DMS114 treated with DMSO at 0.1 percent for 48 hours (cell line): Measurements from ENCODE around the gene PCID2.

Source experiments
- DNase-seq: peaks from one replicate; lab custom pipeline; 2025; ENCODE audit not compliant: unreplicated experiment; lab: John Stamatoyannopoulos, UW

The PCID2 gene

GRCh38 chr13:113187883-113188665 lies 20.4 kb downstream of the PCID2 start:
- no peak for DNase-seq

DNA sequence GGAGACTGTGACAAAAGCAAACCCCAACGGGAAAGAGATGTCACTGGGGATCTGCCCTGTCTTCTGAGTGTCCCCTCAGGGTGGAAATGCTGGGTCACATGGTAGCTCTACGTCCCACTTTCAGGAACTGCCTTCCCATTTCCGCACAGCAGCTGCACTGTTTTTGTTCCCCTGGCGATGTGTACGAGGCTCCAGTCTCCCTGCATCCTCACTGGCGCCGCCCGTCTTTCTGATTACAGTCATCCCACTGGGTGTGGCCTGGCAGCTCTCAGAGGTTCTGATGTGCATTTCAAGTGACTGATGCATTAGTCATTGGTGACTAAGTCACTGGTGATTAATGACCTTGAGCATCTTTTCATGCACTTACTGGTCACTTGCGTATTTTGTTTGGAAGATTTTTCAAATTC lies 21.2 kb downstream of the PCID2 start:
- DNase-seq: no peak

GRCh38 chr13:113186061-113186900 lies 22.2 kb downstream of the PCID2 start:
- DNase-seq: no peak

DNA sequence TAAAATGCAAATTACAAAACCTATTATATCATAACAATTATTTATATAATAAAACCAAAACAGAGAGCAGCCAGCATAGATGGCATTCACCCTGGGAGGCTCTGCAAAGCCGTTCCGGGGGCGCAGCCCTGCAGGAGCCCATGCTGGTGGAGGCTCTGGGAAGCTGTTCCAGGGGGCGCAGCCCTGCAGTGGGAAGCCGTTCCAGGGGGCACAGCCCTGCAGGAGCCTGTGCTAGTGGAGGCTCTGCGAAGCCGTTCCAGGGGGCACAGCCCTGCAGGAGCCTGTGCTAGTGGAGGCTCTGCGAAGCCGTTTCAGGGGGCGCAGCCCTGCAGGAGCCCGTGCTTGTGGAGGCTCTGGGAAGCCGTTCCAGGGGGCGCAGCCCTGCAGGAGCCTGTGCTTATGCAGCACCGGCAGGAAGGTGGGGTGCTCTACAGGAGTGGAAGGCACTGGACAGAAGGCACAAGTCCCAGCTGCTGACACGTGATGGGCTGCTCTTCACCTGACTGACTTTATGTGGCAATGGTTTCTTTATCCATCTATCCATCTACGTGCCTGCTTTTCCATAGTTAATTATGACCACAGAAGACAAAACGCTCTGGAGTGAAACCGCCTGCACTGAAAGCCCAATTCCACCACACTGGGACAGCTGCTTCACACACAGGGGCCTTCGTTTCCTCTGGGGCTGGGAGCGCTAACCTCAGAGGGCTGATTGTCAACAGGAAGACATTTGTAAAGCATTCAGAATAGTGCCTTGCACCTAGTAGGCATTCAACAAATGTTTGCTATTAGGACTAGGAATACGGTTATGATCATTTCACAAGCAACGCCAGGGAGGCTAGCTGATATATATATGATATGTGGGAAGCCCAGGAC lies 23.7 kb downstream of the PCID2 start:
- DNase-seq: no peak

DNA sequence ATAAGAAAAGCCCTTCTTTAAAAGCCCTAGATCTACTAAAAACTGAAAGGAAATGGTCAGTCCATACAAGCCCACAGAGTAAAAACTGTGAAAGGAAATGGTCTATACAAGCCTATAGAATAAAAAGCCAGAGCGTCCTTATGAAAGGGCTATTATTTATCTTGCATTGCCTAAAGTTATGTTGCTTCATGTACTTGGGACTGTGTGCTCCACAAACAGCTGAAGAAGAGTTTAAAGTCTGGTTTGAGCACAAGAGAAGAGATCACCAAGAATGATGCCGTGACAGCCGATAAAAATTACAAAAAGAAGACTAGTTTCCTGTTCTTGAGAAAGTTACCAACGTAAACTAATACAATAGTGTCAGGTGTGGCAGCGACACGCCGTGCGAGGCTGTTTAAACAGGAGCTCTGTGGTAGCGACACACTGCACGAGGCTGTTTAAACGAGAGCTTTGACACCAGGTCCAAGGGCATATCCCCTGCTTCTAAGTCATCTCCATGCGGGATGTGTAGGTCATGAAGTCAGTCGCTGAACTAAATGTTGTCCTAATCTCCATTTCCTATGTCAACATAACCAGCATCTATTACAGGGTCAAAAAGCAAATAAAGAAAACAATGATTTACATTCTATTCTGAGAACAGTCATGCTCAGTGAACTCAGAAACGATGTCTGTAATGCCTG lies 24.9 kb downstream of the PCID2 start:
- no peak for DNase-seq

DNA sequence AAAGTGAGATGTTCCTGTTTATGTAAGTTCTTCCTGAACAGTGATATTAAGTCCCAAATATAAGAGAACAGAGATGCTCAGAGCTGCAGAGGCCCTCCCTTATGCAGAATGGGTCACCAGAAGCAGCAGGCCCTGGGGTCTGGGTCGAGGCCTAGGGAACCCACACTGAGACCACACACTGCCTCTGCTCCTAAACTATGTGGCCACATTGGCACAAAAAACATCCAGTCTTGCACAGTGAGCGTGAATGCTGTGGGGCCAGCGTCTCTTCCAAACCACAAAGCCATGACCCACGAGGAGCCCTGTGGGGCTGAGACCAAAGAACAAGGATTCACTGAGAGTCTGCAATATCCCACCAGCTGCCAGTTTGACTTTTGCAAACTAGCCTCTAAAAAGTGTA lies 26.4 kb downstream of the PCID2 start:
- DNase-seq: no peak

GRCh38 chr13:113179374-113180230 lies 28.9 kb downstream of the PCID2 start:
- no peak for DNase-seq

- DNase-seq: no peak
These were observed 29.6 kb downstream of the PCID2 start for GRCh38 chr13:113178896-113179167.

DNA sequence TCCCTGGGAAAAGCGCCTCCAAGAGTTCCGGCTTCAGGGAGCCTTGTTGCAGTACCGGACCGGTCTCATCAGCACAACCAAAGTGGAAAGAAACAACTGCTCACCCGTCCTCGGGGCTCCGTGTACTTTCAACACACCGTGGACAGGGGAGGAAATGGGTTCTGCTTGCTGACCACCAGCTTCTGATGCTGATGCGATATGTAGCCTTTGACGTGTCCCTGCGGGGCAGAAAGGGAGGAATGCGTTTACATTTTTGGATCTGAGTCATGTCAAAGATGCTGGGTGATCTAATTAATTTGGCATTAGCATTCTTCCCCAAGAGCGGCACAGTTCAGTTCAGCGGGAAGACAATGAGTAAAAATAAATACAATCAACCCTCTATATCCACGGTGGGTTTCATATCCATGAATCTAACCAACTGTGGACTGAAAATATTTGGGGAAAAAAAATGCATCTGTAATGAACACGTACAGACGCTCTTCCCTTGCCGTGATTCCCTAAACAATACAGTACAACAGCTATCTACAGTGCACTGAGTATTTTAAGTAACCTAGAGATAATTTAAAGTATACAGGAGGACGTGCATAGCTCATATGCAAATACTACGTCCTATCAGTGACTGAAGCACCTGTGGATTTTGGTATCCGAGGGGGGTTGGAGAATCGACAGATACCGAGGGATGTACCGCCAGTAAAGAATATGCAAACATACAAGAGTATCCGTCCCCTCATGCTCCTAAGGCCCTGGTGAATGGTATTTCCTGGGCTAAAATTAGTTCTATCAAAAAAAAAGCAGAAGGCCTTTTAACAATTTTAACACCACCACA lies 30.2 kb downstream of the PCID2 start:
- no peak for DNase-seq

DNA sequence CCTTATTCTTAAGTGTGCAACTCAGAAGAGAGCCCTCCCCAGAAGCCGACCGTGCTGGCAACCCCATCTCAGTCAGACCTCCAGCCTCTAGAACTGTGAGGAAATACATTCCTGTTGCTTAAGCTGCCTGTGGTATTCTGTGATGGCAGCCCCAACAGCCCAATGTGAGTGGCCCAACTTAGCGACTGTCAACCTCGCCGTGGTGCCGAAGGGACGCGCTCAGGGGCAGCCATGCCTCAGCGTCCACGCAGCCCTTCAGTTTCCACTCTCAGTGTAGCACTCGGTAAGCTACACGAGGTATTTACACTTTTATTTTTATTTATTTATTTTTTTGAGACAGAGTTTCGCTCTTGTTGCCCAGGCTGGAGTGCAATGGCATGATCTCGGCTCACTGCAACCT lies 31.6 kb downstream of the PCID2 start:
- DNase-seq: no peak

DNA sequence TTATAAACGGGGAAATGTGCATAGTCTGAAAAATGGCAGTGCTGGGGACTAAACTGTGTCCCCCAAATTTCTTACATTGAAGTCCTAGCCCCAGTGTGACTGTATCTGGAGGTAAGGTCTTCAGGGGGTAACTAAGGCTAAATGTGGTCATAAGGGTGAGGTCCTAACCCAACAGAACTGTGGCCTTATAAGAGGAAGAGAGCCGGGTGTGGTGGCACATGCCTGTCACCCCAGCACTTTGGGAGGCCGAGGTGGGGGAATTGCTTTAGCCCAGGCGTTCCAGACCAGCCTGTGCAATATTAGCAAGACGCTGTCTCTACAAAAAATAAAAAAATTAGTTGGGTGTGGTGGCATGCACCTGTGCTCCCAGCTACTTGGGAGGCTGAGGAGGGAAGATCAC lies 32.2 kb downstream of the PCID2 start:
- no peak for DNase-seq

- no peak for DNase-seq
These were observed 36.0 kb downstream of the PCID2 start for GRCh38 chr13:113172419-113172926.

GRCh38 chr13:113171250-113172125 lies 37.0 kb downstream of the PCID2 start:
- no peak for DNase-seq

DNA sequence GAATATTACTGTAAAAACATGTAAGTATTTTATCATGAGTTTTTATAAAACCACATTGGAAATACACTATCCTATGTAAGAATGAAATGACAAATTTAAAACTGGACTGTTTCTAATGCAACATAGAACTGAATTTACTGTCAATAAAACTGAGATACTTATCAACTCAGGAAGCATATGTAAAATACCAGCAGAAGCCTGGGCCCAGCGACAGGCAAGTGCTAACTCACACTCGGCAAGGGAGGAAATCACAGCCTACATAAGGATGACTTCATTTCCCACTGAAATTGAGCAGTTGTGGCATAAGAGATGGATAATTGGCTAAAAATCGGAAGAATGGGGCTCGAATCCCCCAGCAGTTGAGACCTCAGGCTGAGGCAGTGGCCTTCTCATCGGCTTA lies 38.0 kb downstream of the PCID2 start:
- no peak for DNase-seq

GRCh38 chr13:113169277-113170272 lies 38.9 kb downstream of the PCID2 start:
- DNase-seq: no peak

- DNase-seq: no peak
These were observed 40.3 kb downstream of the PCID2 start for GRCh38 chr13:113168211-113168610.

- DNase-seq: no peak
These were observed 40.9 kb downstream of the PCID2 start for GRCh38 chr13:113167575-113167974.
